ENCODE data around the gene MRPL17. TPM values are rescaled to one million over a fixed set of nuclear protein-coding genes. Genes with fewer than 3 reads are reported as not detected.

The MRPL17 gene
- total and polyA plus RNA-seq, 2 experiments from 2014 or later = 26.7 to 81.8 TPM

DNA sequence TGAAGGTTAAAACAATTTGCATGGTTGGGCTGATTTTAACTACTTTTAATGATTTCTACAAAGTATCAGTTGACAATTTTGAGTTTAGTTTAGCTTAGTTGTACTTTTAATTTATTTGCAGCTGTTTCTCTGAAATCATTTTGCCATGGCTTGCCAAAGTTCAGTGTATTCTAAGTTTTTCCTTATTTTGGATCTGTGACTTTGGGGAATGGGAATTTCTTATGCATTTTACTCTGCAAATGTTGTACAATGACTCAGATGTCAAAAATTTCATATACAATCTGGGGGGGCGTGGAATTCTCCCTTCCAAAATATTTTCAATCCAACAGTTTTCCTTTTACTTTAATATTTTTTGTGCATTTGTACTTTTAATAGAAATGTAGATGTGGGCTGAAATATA is 18.6 kb downstream of the MRPL17 start (continued):
- TF ChIP-seq, protein P1, sequence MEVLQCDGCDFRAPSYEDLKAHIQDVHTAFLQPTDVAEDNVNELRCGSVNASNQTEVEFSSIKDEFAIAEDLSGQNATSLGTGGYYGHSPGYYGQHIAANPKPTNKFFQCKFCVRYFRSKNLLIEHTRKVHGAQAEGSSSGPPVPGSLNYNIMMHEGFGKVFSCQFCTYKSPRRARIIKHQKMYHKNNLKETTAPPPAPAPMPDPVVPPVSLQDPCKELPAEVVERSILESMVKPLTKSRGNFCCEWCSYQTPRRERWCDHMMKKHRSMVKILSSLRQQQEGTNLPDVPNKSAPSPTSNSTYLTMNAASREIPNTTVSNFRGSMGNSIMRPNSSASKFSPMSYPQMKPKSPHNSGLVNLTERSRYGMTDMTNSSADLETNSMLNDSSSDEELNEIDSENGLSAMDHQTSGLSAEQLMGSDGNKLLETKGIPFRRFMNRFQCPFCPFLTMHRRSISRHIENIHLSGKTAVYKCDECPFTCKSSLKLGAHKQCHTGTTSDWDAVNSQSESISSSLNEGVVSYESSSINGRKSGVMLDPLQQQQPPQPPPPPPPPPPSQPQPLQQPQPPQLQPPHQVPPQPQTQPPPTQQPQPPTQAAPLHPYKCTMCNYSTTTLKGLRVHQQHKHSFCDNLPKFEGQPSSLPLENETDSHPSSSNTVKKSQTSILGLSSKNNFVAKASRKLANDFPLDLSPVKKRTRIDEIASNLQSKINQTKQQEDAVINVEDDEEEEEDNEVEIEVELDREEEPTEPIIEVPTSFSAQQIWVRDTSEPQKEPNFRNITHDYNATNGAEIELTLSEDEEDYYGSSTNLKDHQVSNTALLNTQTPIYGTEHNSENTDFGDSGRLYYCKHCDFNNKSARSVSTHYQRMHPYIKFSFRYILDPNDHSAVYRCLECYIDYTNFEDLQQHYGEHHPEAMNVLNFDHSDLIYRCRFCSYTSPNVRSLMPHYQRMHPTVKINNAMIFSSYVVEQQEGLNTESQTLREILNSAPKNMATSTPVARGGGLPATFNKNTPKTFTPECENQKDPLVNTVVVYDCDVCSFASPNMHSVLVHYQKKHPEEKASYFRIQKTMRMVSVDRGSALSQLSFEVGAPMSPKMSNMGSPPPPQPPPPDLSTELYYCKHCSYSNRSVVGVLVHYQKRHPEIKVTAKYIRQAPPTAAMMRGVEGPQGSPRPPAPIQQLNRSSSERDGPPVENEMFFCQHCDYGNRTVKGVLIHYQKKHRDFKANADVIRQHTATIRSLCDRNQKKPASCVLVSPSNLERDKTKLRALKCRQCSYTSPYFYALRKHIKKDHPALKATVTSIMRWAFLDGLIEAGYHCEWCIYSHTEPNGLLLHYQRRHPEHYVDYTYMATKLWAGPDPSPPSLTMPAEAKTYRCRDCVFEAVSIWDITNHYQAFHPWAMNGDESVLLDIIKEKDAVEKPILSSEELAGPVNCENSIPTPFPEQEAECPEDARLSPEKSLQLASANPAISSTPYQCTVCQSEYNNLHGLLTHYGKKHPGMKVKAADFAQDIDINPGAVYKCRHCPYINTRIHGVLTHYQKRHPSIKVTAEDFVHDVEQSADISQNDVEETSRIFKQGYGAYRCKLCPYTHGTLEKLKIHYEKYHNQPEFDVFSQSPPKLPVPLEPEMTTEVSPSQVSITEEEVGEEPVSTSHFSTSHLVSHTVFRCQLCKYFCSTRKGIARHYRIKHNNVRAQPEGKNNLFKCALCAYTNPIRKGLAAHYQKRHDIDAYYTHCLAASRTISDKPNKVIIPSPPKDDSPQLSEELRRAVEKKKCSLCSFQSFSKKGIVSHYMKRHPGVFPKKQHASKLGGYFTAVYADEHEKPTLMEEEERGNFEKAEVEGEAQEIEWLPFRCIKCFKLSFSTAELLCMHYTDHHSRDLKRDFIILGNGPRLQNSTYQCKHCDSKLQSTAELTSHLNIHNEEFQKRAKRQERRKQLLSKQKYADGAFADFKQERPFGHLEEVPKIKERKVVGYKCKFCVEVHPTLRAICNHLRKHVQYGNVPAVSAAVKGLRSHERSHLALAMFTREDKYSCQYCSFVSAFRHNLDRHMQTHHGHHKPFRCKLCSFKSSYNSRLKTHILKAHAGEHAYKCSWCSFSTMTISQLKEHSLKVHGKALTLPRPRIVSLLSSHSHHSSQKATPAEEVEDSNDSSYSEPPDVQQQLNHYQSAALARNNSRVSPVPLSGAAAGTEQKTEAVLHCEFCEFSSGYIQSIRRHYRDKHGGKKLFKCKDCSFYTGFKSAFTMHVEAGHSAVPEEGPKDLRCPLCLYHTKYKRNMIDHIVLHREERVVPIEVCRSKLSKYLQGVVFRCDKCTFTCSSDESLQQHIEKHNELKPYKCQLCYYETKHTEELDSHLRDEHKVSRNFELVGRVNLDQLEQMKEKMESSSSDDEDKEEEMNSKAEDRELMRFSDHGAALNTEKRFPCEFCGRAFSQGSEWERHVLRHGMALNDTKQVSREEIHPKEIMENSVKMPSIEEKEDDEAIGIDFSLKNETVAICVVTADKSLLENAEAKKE (CRISPR knock-in tag; IDR thresholded peaks at IDR 0.05) = no peak
- TF ChIP-seq CREB1 (CRISPR knock-in tag; IDR thresholded peaks at IDR 0.05; ENCODE audit: low read depth) (no peak), EZH2phosphoT487 (IDR thresholded peaks at IDR 0.05; ENCODE audit: unreplicated experiment) (no peak), EZH2 (IDR thresholded peaks at IDR 0.05; ENCODE audit: low read depth, unreplicated experiment) (no peak), POLR2AphosphoS5 (IDR thresholded peaks at IDR 0.05; ENCODE audit: low read depth) (no peak)
- TF ChIP-seq, protein P2, sequence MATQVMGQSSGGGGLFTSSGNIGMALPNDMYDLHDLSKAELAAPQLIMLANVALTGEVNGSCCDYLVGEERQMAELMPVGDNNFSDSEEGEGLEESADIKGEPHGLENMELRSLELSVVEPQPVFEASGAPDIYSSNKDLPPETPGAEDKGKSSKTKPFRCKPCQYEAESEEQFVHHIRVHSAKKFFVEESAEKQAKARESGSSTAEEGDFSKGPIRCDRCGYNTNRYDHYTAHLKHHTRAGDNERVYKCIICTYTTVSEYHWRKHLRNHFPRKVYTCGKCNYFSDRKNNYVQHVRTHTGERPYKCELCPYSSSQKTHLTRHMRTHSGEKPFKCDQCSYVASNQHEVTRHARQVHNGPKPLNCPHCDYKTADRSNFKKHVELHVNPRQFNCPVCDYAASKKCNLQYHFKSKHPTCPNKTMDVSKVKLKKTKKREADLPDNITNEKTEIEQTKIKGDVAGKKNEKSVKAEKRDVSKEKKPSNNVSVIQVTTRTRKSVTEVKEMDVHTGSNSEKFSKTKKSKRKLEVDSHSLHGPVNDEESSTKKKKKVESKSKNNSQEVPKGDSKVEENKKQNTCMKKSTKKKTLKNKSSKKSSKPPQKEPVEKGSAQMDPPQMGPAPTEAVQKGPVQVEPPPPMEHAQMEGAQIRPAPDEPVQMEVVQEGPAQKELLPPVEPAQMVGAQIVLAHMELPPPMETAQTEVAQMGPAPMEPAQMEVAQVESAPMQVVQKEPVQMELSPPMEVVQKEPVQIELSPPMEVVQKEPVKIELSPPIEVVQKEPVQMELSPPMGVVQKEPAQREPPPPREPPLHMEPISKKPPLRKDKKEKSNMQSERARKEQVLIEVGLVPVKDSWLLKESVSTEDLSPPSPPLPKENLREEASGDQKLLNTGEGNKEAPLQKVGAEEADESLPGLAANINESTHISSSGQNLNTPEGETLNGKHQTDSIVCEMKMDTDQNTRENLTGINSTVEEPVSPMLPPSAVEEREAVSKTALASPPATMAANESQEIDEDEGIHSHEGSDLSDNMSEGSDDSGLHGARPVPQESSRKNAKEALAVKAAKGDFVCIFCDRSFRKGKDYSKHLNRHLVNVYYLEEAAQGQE (IDR thresholded peaks at IDR 0.05; ENCODE audit: unreplicated experiment) = no peak
- TF ChIP-seq, protein P3, sequence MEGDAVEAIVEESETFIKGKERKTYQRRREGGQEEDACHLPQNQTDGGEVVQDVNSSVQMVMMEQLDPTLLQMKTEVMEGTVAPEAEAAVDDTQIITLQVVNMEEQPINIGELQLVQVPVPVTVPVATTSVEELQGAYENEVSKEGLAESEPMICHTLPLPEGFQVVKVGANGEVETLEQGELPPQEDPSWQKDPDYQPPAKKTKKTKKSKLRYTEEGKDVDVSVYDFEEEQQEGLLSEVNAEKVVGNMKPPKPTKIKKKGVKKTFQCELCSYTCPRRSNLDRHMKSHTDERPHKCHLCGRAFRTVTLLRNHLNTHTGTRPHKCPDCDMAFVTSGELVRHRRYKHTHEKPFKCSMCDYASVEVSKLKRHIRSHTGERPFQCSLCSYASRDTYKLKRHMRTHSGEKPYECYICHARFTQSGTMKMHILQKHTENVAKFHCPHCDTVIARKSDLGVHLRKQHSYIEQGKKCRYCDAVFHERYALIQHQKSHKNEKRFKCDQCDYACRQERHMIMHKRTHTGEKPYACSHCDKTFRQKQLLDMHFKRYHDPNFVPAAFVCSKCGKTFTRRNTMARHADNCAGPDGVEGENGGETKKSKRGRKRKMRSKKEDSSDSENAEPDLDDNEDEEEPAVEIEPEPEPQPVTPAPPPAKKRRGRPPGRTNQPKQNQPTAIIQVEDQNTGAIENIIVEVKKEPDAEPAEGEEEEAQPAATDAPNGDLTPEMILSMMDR (conservative IDR thresholded peaks at IDR 0.05; ENCODE audit: low read depth in 2 of 2) = no peak
- TF ChIP-seq, protein P4, sequence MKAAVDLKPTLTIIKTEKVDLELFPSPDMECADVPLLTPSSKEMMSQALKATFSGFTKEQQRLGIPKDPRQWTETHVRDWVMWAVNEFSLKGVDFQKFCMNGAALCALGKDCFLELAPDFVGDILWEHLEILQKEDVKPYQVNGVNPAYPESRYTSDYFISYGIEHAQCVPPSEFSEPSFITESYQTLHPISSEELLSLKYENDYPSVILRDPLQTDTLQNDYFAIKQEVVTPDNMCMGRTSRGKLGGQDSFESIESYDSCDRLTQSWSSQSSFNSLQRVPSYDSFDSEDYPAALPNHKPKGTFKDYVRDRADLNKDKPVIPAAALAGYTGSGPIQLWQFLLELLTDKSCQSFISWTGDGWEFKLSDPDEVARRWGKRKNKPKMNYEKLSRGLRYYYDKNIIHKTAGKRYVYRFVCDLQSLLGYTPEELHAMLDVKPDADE (IDR thresholded peaks at IDR 0.05) = no peak

Data from GM23338 (cell line).